Liver (tissue), 9 donors: ENCODE results near the gene SFXN5. TPM values are rescaled to one million over a fixed set of nuclear protein-coding genes. Genes with fewer than 3 reads are reported as not detected.
A peak's percentile ranks its signal among the peaks of the same experiment; 100 is the strongest.

ENCODE experiments used
- DNase-seq: peaks from one replicate; pipeline ENCODE4 v3.0.0-alpha.2; 2017; ENCODE audit warnings: low spot score
- H3K27ac ChIP-seq, 2 donors: one replicate each; pipeline ENCODE4 v1.7.0; 2013; ENCODE audit warnings: inconsistent platforms in 2 of 2, low read length in 2 of 2, control low read depth in 1 of 2, low read depth in 1 of 2, mild to moderate bottlenecking in 1 of 2
- H3K27me3 ChIP-seq, 4 donors: one replicate each; pipeline versions ENCODE4 v1.6.1 to v1.7.0; 2013; ENCODE audit warnings: low read length in 3 of 4, inconsistent platforms in 1 of 4, mild to moderate bottlenecking in 1 of 4, moderate library complexity in 1 of 4; ENCODE audit not compliant: control insufficient read depth in 4 of 4, insufficient read depth in 4 of 4
- H3K36me3 ChIP-seq, 4 donors: one replicate each; pipeline versions ENCODE4 v1.6.1 to v1.7.0; 2013; ENCODE audit warnings: low read length in 3 of 4, mild to moderate bottlenecking in 3 of 4, low read depth in 1 of 4, moderate library complexity in 1 of 4; ENCODE audit not compliant: control insufficient read depth in 4 of 4, insufficient read depth in 3 of 4
- H3K4me1 ChIP-seq, 4 donors: one replicate each; pipeline versions ENCODE4 v1.6.1 to v1.7.0; 2013; ENCODE audit warnings: low read length in 3 of 4, mild to moderate bottlenecking in 3 of 4, moderate library complexity in 1 of 4; ENCODE audit not compliant: control insufficient read depth in 4 of 4, insufficient read depth in 4 of 4
- H3K4me3 ChIP-seq, 3 donors: one replicate each; pipeline versions ENCODE4 v1.6.1 to v1.7.0; 2013; ENCODE audit warnings: low read length in 3 of 3, control low read depth in 1 of 3, low read depth in 1 of 3, mild to moderate bottlenecking in 1 of 3
- H3K9ac ChIP-seq, 2 donors: one replicate each; pipeline ENCODE4 v1.7.0; 2013; ENCODE audit warnings: low read length in 2 of 2, mild to moderate bottlenecking in 2 of 2, moderate library complexity in 2 of 2, control low read depth in 1 of 2, low read depth in 1 of 2
- H3K9me3 ChIP-seq, 4 donors: one replicate each; pipeline versions ENCODE4 v1.6.1 to v1.7.0; 2013; ENCODE audit warnings: low read length in 3 of 4; ENCODE audit not compliant: control insufficient read depth in 4 of 4
- EGR1 ChIP-seq, 2 donors: IDR thresholded peaks; 2 replicates each; pipeline ENCODE4 v1.6.1; 2016 to 2018; ENCODE audit warnings: antibody characterized with exemption in 2 of 2, low read depth in 2 of 2
- FOXA1 ChIP-seq: IDR thresholded peaks from 2 replicates; pipeline ENCODE4 v1.6.1; 2016; ENCODE audit warnings: antibody characterized with exemption
- FOXA2 ChIP-seq: IDR thresholded peaks from 2 replicates; pipeline ENCODE4 v1.6.1; 2016; ENCODE audit warnings: antibody characterized with exemption
- GABPA ChIP-seq, 2 donors: IDR thresholded peaks in 1 of 2; conservative IDR thresholded peaks in 1 of 2; 2 replicates each; pipeline ENCODE4 v1.6.1; 2016; ENCODE audit warnings: antibody characterized with exemption in 2 of 2, mild to moderate bottlenecking in 1 of 2, moderate library complexity in 1 of 2
- HNF4A ChIP-seq, 2 donors: conservative IDR thresholded peaks; 2 replicates each; pipeline ENCODE4 v1.6.1; 2016; ENCODE audit warnings: antibody characterized with exemption in 2 of 2, mild to moderate bottlenecking in 2 of 2
- HNF4G ChIP-seq: IDR thresholded peaks from 2 replicates; pipeline ENCODE4 v1.6.1; 2016; ENCODE audit warnings: antibody characterized with exemption
- JUND ChIP-seq, 2 donors: IDR thresholded peaks; 2 replicates each; pipeline ENCODE4 v1.6.1; 2016; ENCODE audit warnings: antibody characterized with exemption in 2 of 2
- NR2F2 ChIP-seq: IDR thresholded peaks from 2 replicates; pipeline ENCODE4 v1.6.1; 2016; ENCODE audit warnings: antibody characterized with exemption
- RAD21 ChIP-seq, 2 donors: IDR thresholded peaks; 2 replicates each; pipeline ENCODE4 v1.6.1; 2016; ENCODE audit warnings: antibody characterized with exemption in 2 of 2, mild to moderate bottlenecking in 2 of 2
- RXRA ChIP-seq, 2 donors: IDR thresholded peaks; 2 replicates each; pipeline ENCODE4 v1.6.1; 2017 to 2018; ENCODE audit warnings: antibody characterized with exemption in 2 of 2, mild to moderate bottlenecking in 1 of 2
- SP1 ChIP-seq: IDR thresholded peaks from 2 replicates; pipeline ENCODE4 v1.6.1; 2018; ENCODE audit warnings: antibody characterized with exemption, mild to moderate bottlenecking
- TAF1 ChIP-seq: conservative IDR thresholded peaks from 2 replicates; pipeline ENCODE4 v1.6.1; 2016; ENCODE audit warnings: antibody characterized with exemption, mild to moderate bottlenecking
- YY1 ChIP-seq: IDR thresholded peaks from 2 replicates; pipeline ENCODE4 v1.6.1; 2016; ENCODE audit warnings: antibody characterized with exemption, mild to moderate bottlenecking
- WGBS: extraction: QIAGEN DNeasy Blood & Tissue Kit; methylation state at CpG from one replicate; pipeline ENCODE4 v1.1.7; 2013; 5-methylcytosine and 5-hydroxymethylcytosine counted together
- polyA plus RNA-seq, 2 donors: library from polyadenylated mRNA; stranded (reverse) in 1 of 2; unstranded in 1 of 2; fragments of 200-250 nt in 1 of 2; fragments of >200 nt in 1 of 2; fragmentation: Nextera tagmentation in 1 of 2; extraction: Ambion mirVana in 1 of 2; gene quantifications; one replicate each; pipeline versions ENCODE4 v1.2.1 to v1.2.3, GENCODE V29; 2013 to 2015
- total RNA-seq, 2 donors: library from RNA; depleted of rRNA; stranded (reverse); fragments of >200 nt; gene quantifications; one replicate each; pipeline ENCODE4 v1.2.3, GENCODE V29; 2014
- TF ChIP-seq, protein P1 (sequence below): fragments of 150-350 bp; IDR thresholded peaks from 2 replicates; pipeline ENCODE4 v1.5.1; 2017; ENCODE audit warnings: improper control_type of control experiment, low read depth, low read length; ENCODE audit not compliant: missing input control
- TF ChIP-seq, protein P2 (sequence below): IDR thresholded peaks from 2 replicates; pipeline ENCODE4 v1.6.1; 2016; ENCODE audit warnings: antibody characterized with exemption
- TF ChIP-seq, protein P3 (sequence below): IDR thresholded peaks from 2 replicates; pipeline ENCODE4 v1.6.1; 2016; ENCODE audit warnings: antibody characterized with exemption
- TF ChIP-seq, protein P4 (sequence below): IDR thresholded peaks from 2 replicates; pipeline ENCODE4 v1.6.1; 2016; ENCODE audit warnings: antibody characterized with exemption, mild to moderate bottlenecking
- TF ChIP-seq, protein P5 (sequence below): IDR thresholded peaks from 2 replicates; pipeline ENCODE4 v1.6.1; 2016; ENCODE audit warnings: antibody characterized with exemption
- donor health status: healthy.
- donor health status: healthy.
- donor health status: healthy.
- donor health status: healthy.
- donor health status: healthy.

Gene SFXN5
- total and polyA plus RNA-seq, 4 donors: 23.3 to 58.2 (median 29.5) TPM

DNA sequence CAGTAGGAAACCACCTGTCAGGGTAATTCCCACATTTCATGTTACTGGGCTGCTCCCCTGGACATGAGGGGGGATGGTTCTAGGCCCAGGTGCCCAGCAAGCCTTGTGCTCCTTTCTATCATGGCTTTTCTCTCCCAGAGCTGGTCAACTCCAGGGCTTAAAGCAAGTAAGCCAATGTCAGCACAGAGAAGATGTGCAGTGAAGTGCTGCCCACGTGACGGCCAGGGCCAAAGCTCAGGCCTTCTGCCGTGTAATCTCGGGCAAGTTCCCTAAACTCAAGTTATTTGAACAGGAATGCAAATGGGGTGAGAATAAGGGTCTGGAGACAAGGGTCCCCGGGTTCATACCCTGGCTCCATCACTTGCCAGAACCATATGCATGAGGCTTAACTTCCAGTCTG is 16.5 kb downstream of the SFXN5 start:
- no peak overlapping the region for H3K9ac ChIP-seq
- no peak for TF ChIP-seq HNF4A (conservative IDR thresholded peaks at IDR 0.05)
- TF ChIP-seq NR2F2: no peak
- TF ChIP-seq GABPA (IDR thresholded peaks at IDR 0.05 in 1 of 2, conservative IDR thresholded peaks at IDR 0.05 in 1 of 2): no peak
- no peak for TF ChIP-seq HNF4G
- TF ChIP-seq, protein P1, sequence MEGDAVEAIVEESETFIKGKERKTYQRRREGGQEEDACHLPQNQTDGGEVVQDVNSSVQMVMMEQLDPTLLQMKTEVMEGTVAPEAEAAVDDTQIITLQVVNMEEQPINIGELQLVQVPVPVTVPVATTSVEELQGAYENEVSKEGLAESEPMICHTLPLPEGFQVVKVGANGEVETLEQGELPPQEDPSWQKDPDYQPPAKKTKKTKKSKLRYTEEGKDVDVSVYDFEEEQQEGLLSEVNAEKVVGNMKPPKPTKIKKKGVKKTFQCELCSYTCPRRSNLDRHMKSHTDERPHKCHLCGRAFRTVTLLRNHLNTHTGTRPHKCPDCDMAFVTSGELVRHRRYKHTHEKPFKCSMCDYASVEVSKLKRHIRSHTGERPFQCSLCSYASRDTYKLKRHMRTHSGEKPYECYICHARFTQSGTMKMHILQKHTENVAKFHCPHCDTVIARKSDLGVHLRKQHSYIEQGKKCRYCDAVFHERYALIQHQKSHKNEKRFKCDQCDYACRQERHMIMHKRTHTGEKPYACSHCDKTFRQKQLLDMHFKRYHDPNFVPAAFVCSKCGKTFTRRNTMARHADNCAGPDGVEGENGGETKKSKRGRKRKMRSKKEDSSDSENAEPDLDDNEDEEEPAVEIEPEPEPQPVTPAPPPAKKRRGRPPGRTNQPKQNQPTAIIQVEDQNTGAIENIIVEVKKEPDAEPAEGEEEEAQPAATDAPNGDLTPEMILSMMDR: no peak
- WGBS: 86% methylated on average over 5 of the region's 5 CpGs

DNA sequence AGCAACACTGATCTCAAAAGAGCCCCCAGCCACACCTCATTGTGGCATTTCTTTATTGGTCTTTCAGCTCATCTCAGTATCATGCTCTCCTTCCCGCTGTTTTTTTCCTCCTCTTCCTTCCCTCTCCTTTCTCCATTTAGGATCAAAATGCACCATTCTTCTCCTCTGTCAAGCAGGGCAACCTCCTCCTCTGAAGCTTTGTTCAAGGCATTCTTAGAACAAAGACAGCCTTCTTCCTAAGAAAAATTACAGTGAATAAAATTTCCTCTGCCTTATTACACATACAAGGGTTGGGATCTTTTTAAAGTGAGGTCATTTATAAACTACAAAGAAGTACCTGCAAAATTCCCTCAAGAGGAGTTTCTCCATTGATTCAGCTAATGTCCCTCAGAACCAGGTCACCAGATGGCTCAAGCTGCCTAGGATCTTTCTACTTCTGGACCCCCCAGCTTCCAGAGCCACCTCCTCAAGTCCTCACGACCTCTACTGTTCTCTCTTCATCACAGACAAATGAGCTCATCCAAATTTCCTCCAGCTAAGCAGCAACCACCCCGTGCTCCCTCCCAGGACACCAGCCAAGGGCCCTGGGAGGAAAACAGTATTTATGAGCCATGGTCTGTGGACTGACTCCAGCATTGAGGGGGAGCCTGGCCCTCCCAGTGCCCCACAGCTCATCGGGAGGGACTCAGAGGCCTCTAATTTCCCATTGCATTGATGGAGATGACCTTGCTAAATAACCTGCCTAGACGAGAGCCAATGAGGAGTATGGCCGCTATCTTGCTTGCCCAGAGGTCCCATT is 18.0 kb downstream of the SFXN5 start:
- Histone ChIP-seq H3K27me3 (no peaks in the 10 kb centered on the region), H3K36me3 (peaks cover 3 to 33% (median 25%) of the 10 kb centered on the region in 4 donors), H3K27ac (peak overlapping the region in 1 of 2 donors; percentile 13), H3K4me3 (no peak overlapping the region), H3K9me3 (peaks cover 0 to 5% (median under 1%) of the 10 kb centered on the region in 4 donors), H3K9ac (no peak overlapping the region), H3K4me1 (peaks cover 0 to 5% (median 0%) of the 10 kb centered on the region in 4 donors)
- no peak for DNase-seq
- TF ChIP-seq, protein P2, sequence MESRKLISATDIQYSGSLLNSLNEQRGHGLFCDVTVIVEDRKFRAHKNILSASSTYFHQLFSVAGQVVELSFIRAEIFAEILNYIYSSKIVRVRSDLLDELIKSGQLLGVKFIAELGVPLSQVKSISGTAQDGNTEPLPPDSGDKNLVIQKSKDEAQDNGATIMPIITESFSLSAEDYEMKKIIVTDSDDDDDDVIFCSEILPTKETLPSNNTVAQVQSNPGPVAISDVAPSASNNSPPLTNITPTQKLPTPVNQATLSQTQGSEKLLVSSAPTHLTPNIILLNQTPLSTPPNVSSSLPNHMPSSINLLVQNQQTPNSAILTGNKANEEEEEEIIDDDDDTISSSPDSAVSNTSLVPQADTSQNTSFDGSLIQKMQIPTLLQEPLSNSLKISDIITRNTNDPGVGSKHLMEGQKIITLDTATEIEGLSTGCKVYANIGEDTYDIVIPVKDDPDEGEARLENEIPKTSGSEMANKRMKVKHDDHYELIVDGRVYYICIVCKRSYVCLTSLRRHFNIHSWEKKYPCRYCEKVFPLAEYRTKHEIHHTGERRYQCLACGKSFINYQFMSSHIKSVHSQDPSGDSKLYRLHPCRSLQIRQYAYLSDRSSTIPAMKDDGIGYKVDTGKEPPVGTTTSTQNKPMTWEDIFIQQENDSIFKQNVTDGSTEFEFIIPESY: no peak
- TF ChIP-seq HNF4A (conservative IDR thresholded peaks at IDR 0.05) (no peak), SP1 (no peak), JUND (IDR thresholded peaks at IDR 0.05) (no peak), HNF4G (no peak), YY1 (no peak), RXRA (IDR thresholded peaks at IDR 0.05) (no peak), RAD21 (IDR thresholded peaks at IDR 0.05) (no peak), GABPA (IDR thresholded peaks at IDR 0.05 in 1 of 2, conservative IDR thresholded peaks at IDR 0.05 in 1 of 2) (no peak), EGR1 (IDR thresholded peaks at IDR 0.05; ENCODE audit: low read depth in 2 of 2) (no peak), TAF1 (no peak), FOXA2 (no peak), FOXA1 (no peak), NR2F2 (no peak)
- TF ChIP-seq, protein P3, sequence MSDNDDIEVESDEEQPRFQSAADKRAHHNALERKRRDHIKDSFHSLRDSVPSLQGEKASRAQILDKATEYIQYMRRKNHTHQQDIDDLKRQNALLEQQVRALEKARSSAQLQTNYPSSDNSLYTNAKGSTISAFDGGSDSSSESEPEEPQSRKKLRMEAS: no peak
- TF ChIP-seq, protein P4, sequence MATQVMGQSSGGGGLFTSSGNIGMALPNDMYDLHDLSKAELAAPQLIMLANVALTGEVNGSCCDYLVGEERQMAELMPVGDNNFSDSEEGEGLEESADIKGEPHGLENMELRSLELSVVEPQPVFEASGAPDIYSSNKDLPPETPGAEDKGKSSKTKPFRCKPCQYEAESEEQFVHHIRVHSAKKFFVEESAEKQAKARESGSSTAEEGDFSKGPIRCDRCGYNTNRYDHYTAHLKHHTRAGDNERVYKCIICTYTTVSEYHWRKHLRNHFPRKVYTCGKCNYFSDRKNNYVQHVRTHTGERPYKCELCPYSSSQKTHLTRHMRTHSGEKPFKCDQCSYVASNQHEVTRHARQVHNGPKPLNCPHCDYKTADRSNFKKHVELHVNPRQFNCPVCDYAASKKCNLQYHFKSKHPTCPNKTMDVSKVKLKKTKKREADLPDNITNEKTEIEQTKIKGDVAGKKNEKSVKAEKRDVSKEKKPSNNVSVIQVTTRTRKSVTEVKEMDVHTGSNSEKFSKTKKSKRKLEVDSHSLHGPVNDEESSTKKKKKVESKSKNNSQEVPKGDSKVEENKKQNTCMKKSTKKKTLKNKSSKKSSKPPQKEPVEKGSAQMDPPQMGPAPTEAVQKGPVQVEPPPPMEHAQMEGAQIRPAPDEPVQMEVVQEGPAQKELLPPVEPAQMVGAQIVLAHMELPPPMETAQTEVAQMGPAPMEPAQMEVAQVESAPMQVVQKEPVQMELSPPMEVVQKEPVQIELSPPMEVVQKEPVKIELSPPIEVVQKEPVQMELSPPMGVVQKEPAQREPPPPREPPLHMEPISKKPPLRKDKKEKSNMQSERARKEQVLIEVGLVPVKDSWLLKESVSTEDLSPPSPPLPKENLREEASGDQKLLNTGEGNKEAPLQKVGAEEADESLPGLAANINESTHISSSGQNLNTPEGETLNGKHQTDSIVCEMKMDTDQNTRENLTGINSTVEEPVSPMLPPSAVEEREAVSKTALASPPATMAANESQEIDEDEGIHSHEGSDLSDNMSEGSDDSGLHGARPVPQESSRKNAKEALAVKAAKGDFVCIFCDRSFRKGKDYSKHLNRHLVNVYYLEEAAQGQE: no peak
- TF ChIP-seq, protein P1: no peak
- TF ChIP-seq, protein P5, sequence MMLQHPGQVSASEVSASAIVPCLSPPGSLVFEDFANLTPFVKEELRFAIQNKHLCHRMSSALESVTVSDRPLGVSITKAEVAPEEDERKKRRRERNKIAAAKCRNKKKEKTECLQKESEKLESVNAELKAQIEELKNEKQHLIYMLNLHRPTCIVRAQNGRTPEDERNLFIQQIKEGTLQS: no peak
- 83% methylated on average over 6 of the region's 6 CpGs for WGBS

More for the DNA sequence above, 16.5 kb downstream of the SFXN5 start:
- H3K4me1 ChIP-seq: peaks cover 0 to 6% (median 2%) of the 10 kb centered on the region in 4 donors
- H3K4me3 ChIP-seq: no peak overlapping the region
- peaks cover 3 to 31% (median 25%) of the 10 kb centered on the region in 4 donors for H3K36me3 ChIP-seq
- DNase-seq: no peak
- H3K9me3 ChIP-seq: peaks cover 0 to 5% (median under 1%) of the 10 kb centered on the region in 4 donors
- no peaks in the 10 kb centered on the region for H3K27me3 ChIP-seq
- no peak overlapping the region for H3K27ac ChIP-seq
